Esophagus mucosa (tissue), 1 donor: ENCODE measurements around the gene SLC25A1. TPM values are rescaled to one million over a fixed set of nuclear protein-coding genes. Genes with fewer than 3 reads are reported as not detected.

ENCODE experiments used
- ATAC-seq: fragments of 200-7000 bp; cut with Tn5 transposase; one replicate; pipeline ENCODE4 v1.9.1; 2020
- total RNA-seq: library from RNA; stranded (reverse); gene quantifications from one replicate; pipeline ENCODE4 v1.2.4, GENCODE V29; 2023
- donor health status: DM: yes; HTN: yes; CAD: no.

Gene SLC25A1
- total RNA-seq, 1 donor from 2014 or later: 78.5 TPM

GRCh38 chr22:19137384-19138216, 40.9 kb downstream of the SLC25A1 start:
- ATAC-seq: no peak

- ATAC-seq: no peak
Measured at GRCh38 chr22:19136915-19137314, 41.6 kb downstream of the SLC25A1 start.

GRCh38 chr22:19134874-19135273, 43.7 kb downstream of the SLC25A1 start:
- ATAC-seq: no peak

- no peak for ATAC-seq
Measured at GRCh38 chr22:19134176-19134831, 44.2 kb downstream of the SLC25A1 start.

- ATAC-seq: no peak
Measured at GRCh38 chr22:19133561-19133960, 45.0 kb downstream of the SLC25A1 start.

GRCh38 chr22:19132693-19133400, 45.7 kb downstream of the SLC25A1 start:
- no peak for ATAC-seq

GRCh38 chr22:19132153-19132552, 46.4 kb downstream of the SLC25A1 start:
- ATAC-seq: no peak

- no peak for ATAC-seq
Measured at GRCh38 chr22:19131685-19132015, 46.9 kb downstream of the SLC25A1 start.

- ATAC-seq: no peak
Measured at GRCh38 chr22:19130959-19131684, 47.4 kb downstream of the SLC25A1 start, which contains the start of gene TSSK2. Gene TSSK2, plus strand, starts transcription at chr22:19131308. Its CDS starts 92 bp downstream, at chr22:19131400.

- ATAC-seq: peak; percentile 90
Measured at GRCh38 chr22:19129871-19130270, 48.7 kb downstream of the SLC25A1 start.

GRCh38 chr22:19128946-19129727, 49.4 kb downstream of the SLC25A1 start:
- ATAC-seq: no peak

GRCh38 chr22:19128009-19128401, 50.5 kb downstream of the SLC25A1 start:
- ATAC-seq: no peak

GRCh38 chr22:19127329-19128008, 51.1 kb downstream of the SLC25A1 start:
- ATAC-seq: peak; percentile 65

- ATAC-seq: no peak
Measured at GRCh38 chr22:19126309-19127273, 51.9 kb downstream of the SLC25A1 start.

Other genes with a start within 250 kb of the SLC25A1 start
- gene PRODH, start 242.4 kb downstream of the SLC25A1 start, total RNA-seq: 4.5 TPM
- gene DGCR2, start 56.3 kb downstream of the SLC25A1 start, total RNA-seq: 46.6 TPM
- gene TSSK2, start 47.4 kb downstream of the SLC25A1 start, total RNA-seq: not detected
- gene ESS2, start 34.1 kb downstream of the SLC25A1 start, total RNA-seq: 9.9 TPM
- not detected for gene GSC2, start 28.4 kb downstream of the SLC25A1 start, total RNA-seq
- 6.8 TPM for gene CLTCL1, start 113.0 kb upstream of the SLC25A1 start, total RNA-seq